G401.6 (cell line): ENCODE measurements around the gene RANGAP1.
"Not testable (repeated sequence)": the region's sequence is repeated elsewhere in the genome, so short reads cannot be mapped to it uniquely, and the experiment has no call there.

Experiments used
- FAIRE-seq: peaks from 2 replicates; lab custom pipeline; 2012; peaks lifted over from hg19 to GRCh38; lab: Jason Lieb, UNC

RANGAP1 gene

DNA sequence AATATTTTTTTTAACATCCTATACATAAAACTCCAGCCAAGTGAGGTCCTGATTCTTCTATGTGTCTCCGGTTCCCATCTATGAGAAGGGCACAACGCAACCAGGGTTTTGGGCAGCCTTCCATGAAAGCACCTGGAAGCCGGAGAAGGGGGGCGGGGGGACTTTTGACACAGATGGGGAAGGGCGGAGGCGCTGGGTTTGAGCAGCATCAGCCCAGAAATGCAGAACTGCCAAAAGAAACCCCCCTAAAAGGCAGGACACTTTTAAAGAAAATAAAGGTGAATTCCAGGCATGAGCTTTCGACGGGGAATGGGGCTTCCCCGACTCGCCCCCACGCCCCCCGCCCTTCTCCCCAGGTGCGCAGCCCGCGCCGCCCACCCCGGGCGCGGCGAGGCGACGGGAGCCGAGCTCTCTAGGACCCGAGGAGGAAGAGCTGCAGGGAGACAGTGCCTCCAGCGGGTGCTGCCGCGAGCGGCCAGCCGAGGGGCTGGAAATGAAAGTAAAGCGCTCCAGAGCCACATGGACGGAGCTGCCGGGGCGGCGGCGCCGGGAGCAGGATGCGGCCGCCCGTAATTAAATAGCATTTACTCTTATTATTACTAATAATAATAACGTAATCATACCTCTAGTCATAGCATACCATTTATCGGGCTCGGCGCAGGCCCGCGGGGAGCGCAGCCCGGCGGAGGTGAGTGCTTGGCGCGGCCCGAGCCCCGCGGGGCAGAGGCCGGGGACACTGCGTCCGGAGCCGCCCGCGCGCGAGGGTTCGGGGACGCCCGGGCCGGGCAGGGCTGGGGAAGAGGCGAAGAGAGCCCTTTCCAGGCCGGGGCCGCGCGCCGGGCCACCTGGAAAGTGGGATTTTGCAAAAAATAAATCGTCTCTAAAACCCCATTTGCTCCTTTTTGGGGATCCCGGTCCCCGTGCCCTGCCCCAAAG, 15.4 kb upstream of the RANGAP1 start, which contains the start of gene ZC3H7B:
Gene ZC3H7B (plus strand): TSS at position 441 of the 936 bp plus-strand sequence. CDS start 19,136 bp downstream, outside the sequence.
- FAIRE-seq: no peak

DNA sequence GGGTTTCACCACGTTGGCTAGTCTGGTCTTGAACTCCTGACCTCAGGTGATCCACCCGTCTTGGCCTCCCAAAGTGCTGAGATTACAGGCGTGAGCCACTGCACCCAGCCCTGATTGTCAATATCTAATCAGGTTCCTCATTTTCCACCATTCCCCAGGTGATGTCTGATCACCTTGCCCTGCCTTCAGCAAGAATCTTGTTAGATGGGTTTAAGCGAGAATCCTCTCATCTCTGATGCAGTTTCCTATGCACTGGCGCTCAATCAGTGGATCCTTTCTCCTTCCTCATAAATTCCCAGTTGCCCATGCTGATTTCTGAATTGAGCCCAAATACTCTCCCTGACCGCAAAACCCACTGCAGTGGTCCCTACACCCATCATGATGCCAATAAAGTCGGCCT, 14.7 kb upstream of the RANGAP1 start:
- no peak for FAIRE-seq

DNA sequence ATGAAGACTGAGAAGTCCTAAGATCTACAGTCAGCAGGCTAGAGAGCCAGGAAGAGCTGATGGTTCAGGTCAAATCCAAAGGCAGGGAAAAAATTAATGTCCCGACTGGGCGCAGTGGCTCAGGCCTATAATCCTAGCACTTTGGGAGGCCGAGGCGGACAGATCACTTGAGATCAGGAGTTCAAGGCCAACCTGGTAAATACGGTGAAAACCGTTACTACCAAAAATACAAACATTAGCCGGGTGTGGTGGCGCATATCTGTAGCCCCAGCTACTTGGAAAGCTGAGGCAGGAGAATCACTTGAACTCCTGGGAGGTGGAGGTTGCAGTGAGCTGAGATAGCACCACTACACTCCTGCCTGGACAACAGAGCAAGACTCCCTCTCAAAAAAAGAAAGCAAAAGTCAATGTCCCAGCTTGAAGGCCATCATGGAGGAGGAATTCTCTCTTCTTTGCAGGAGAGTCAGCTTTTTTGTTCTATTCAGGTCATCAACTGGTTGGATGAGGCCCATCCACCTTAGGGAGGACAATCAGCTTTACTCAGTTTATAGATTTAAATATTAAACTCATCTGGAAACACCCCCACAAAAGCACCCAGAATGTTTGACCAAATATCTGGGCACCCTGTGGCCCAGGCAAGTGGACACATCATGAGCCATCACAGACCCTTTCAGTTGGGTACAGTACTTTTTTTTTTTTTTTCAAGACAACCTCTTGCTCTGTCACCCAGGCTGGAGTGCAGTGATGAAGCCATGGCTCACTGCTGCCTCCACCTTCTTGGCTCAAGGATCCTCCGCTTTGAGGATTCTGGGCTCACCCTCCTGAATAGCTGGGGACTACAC, 11.1 kb upstream of the RANGAP1 start:
- no peak for FAIRE-seq

DNA sequence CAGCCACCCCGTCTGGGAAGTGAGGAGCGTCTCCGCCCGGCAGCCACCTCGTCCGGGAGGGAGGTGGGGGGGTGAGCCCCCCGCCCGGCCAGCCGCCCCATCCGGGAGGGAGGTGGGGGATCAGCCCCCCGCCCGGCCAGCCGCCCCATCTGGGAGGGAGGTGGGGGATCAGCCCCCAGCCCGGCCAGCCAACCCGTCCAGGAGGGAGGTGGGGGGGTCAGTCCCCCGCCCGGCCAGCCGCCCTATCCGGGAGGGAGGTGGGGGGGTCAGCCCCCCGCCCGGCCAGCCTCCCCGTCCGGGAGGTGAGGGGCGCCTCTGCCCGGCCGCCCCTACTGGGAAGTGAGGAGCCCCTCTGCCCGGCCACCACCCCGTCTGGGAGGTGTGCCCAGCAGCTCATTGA, 8.8 kb upstream of the RANGAP1 start:
- not testable (repeated sequence) for FAIRE-seq

DNA sequence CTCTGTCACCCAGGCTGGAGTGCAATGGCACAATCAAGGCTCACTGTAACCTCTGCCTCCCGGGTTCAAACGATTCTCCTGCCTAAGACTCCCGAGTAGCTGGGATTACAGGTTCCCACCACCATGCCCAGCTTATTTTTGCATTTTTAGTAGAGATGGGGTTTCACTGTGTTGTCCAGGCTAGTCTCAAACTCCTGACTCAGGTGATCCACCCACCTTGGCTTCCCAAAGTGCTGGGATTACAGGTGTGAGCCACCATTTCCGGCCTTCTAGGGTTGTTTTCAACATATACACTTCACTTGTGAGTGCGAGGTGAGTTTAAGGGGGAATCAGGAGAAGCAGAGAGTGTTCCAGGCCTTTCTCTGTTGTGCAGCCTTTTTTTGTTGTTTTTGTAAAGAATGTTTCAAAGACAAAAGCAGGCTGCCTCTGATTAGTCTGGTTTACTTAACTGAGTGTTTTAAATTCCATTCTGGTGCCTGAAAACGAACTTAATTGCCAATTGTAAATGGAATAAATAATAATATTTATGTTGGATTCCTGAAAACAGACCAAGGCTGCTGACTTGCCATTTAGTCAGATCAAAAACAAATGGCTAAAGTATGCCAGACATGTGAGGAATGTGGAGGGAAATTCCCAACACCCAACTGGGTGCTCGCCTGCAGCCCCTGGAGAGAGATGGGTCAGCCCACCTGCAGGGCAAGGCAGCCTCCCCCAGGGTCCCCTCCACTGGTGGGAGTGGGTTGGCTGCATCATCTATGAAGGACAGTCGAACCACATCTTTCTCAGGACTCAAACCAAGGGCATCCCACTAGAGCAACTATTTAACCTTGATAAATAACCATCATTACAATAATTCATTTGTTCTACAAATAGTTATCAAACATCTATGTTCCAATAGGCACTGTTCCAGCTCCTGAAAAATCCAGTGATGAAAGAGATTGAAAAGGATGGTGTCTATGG, 4.6 kb upstream of the RANGAP1 start:
- peak; percentile 98 for FAIRE-seq

DNA sequence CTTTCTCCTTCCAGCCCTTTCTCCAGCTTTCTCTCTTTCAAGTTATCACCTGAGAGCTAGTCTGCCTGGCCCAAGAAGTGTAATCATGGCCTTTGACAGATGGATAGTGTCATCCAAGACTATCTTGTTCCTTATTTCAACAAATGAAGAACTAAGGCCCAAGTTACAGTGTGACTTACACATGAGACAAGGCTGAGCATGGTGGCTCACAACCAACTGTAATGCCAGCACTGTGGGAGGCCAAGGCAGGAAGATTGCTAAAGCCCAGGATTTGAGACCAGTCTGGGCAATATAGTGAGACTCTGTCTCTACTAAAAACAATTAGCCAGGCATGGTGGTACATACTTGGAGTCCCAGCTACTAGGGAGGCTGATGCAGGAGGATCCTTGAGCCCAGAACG, 3.7 kb upstream of the RANGAP1 start:
- no peak for FAIRE-seq

DNA sequence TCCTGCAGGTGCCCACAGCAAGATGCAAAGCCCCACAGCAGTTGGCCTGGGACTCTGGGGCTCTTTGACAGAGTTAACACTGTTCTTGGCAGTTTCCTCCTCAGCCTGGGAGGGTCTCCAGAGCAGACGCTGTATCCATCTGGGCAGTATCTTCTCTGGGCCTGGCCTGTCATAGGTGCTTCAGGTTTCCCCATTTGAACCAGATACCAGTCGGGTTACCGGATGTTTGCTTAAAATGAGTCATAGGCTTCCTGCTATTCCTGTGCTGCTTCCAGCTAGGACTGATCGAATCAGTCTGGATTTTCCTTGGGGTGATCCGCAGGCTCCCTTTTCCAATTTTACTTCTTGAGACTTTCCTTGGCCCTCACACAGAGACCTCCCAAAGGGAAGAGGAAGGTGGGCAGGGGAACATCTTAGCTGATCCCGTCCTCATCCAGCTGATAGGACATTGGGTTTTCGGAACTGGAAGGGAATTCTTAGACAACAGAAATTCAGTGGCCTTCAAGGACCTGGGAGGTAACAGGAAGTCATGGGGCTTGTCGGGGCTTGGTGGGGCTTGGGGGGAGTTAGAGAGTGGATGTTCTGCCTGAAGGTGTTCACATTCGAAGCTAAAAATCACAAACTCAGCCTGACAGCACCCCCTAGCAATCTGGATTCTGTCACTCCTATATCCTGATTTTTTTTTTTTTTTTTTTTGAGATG, 2.4 kb upstream of the RANGAP1 start:
- FAIRE-seq: peak; percentile 50

DNA sequence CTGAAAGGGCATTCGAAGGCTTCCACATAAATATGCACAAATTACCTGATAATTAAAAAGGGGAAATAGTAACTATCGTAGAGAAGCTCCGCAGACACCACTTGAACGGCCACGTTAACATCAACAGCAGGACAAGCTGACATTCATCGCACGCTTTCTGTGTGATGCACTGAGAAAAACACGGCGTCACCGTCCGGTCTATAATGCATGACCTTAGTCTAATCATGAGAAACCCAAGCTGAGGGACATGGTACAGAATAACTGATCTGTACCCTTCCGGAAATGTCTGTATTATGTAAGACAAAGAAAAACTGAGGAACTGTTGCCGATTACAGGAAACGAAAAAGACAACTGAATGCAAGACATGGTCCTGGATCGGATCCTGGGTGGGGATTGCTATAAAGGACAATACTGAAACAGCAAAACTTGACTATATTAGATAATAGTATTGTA, 678 bp upstream of the RANGAP1 start:
- peak; percentile 21 for FAIRE-seq

DNA sequence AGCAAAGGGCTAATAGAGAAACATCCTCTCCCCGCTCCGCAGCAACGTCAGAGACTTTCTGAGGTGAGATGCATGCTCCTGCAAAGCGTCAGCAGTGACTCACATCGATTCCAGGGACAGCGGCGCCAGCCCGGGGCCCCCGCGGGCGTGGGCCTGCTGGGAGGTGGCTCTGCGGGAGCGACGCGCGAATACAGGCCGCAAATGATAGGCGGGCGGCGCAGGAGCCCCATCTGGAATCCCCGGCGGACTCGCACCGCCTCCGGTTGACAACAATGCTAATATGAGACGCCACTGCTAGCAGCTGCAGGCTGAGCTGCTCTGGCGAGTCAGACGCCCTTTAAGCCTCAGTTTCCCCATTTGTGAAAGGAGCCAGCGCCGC, 557 bp downstream of the RANGAP1 start:
- no peak for FAIRE-seq

DNA sequence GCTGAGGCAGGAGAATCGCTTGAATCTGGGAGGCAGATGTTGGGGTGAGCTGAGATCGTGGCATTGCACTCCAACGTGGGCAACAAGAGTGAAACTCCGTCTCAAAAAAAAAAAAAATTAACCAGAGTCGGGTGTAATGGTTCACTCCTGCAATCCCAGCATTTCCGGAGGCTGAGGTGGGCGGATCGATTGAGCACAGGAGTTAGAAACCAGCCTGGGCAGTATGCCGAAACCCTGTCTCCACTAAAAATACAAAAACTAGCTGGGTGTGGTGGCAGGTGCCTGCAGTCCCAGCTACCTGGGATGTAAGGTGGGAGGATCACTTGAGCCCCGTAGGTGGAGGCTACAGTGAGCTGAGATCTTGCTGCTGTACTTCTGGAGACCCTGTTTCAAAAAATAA, 1.5 kb downstream of the RANGAP1 start:
- FAIRE-seq: no peak

DNA sequence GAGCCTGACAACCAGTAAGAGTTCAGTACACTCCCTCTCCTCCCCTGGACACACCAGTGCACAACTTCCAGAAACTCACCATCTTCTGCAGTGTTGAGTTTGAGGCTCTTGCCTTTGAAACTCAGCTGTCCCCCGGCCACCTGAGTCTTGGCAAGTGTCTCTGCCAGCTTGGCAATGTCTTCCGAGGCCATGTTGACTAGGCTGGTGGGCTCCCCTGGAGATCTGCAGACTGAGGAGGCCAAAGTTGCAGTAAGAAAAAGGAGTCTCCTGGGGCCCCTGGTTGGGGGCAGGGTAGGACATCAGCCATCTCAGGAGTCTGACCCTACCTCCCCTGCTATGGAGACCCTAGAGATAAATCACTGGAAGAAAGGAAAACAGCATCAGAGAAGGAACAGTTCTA, 5.1 kb downstream of the RANGAP1 start:
- FAIRE-seq: no peak

DNA sequence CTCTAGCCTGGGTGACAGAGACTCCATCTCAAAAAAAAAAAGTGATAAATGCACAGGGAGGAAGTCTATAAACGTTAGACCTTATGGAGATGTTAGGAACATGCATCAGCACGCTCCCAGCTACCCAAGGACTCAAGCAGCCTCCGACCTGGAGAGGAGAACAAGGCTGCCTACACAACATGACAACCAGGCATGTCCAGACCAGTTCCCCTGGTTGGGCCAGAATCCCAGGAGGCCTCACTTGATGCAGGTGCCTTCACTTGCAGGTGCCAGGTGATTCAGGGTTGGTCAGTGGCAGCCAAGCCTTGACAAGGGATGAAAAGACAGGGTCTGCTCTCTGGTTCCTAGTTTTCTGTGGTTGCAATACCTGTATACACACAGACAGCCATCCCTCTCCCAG, 5.9 kb downstream of the RANGAP1 start:
- no peak for FAIRE-seq

DNA sequence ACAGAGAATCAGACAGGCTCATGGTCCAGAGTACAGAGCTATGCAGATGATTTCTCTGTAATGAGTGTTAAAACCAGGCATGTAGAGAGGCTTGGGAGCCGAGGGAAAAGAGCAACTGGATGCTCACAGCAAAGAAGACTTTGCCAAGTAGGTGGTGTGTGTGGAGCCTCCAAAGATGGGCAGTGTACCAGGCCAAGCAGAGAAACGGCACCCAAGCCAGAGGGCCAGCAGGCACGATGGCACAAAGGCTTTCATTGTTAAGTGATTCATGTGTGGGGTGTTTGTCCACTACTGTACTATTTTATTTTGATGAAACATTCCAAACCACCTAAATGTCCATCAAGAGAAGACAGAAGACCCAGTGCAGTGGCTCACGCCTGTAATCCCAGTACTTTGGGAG, 11.1 kb downstream of the RANGAP1 start:
- no peak for FAIRE-seq

DNA sequence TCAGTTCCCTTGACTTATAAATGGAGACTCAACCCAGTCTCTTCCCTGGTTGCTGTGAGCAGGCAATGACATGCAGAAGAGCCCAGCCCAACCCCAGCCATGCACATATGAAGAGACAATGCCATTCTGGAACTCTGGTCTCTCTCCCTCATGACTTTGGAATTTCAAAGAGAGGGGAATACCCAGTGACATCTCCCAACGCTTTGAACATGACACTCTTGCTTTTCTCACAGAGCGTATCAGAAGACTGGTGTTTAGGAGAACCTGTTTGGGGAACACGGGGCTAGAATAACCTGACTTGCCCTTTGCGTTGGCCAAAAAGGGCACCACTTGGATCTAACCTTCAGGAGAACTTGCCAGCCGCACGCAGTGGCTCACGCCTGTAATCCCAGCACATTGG, 12.9 kb downstream of the RANGAP1 start:
- FAIRE-seq: no peak

DNA sequence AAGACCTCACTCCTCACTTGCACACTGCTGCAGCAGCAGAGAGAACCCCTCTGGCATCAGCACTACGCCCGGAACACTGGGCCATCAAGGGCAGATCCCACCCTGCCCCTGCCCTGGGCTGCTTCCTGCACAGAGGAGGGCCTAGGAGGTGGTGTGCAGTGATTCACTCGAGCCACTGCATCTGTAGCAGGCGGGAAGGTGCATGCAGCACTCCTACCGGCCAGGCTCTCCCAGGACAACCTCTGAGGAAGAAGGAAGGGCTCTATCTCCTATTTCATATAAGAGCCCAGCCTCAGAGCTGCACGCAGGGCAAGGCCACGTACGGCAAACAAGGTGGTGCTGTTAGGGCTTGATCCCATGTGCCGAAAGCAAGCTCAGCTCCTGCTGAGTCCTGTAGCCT, 14.2 kb downstream of the RANGAP1 start:
- no peak for FAIRE-seq

DNA sequence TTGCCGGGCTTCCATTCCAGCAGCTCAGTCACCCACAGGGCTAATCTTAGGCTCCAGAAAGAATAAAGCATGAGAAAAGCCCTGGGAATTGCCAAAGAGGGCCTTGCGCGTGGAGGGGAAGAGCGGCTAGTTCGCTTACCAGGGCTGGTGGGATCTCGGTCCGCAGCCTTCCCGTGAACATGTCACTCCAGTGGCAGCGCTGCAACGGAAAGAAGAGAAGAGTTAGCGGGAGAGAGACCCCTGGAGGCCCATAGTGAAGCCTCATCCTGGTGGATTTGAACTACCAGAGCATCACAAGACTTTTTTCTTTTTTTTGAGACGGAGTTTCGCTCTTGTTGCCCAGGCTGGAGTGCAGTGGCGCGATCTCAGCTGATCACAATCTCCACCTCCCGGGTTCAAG, 18.0 kb downstream of the RANGAP1 start:
- no peak for FAIRE-seq

DNA sequence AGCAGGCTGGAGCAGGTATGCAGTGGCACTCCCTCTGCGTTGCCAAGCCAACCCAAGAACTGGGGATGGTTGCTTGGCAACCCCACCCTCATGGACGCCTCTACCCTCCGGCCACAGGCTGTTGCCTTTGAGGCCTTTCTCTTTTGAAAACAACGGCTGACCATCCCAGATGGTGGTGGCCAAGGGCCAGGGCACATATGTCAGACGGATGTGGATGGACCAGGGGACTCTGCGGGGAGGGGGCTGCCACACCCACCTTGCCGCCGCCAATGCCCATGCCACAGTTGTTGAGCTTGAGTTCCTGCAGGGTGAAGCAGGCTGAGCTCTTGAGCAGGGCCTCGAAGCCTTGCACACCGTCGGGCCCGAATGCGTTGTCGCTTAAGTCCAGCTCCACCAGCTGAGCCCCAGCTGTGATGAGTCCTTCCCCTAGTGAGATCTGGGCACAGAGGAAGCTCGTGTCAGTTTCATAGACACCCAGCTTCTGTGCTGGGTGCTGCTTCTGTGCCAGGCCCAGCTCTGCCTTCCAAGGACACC, 21.5 kb downstream of the RANGAP1 start:
- FAIRE-seq: no peak

DNA sequence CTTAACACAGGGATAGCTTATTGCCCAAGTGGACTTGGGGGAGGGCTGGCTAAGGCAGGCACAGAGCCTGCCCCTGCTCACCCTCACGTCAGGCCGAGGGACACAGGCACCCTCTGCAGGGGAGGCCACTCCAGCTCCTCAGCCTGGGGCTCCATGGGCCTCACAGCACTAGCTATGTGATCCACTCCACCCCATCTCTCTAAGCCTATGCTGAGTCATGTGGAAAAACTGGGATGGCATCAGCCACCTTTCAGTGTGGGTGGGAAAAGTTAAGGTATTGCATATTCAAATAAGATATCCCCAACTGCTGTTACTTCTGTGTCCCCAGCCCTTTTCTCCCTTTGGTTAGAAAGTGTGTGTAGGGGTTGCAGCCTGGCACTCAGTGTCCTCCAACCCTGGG, 22.3 kb downstream of the RANGAP1 start:
- no peak for FAIRE-seq

DNA sequence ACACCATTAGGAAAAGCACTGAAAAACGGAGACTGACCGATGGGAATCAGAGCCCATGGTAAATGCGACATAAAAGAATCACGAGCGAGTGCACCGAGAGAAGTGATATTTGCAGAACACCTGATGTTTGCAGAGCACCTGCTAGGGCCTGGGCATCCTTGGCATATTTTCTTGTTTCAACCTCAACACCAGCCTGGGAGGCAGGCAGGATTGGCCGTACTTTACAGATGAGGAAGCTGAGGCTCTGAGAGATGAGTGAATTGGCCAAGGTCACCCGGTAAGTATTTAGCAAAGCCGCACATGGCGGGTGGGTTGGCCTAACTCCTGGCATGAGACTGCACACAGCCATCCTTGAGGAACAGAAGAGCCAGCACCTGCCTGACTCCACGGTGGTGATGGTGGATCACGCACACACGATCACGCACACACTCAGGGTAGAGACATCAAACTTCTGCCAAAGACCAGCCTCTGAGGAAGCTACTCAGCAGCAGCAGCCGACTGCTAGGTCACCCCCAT, 23.7 kb downstream of the RANGAP1 start:
- no peak for FAIRE-seq

DNA sequence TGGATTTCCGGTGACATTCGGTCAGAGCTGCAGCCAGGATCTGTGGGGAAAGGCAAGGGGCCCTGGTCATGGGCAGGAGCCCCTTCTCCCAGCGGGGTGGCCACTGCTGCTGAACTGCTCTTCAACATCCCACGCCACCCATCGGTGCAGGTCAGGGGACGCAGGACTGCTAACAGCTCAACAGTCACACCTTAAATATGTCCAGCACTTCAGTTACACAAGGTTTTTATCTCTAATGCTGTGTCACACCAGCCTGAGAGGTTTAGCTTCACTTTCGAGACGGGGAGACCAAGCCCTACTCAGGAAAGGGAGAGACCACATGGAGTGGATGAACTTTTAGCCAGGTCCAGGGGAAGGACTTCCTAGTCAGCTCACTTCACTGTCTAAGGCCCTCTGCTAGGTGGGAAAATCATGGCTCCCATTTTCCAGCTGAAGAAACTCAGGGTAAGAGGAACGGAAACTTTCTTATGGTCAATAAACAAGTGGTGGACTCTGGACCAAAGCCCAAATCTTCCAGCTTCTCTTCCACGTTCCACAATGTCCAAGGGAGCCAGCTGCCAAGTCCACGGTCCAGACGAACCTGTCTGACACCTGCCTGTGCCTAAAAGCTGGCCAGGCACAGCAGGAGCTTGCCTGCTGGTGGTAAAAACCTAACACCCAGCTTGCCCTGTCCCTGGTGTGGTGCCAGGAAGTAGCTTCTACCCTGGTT, 24.3 kb downstream of the RANGAP1 start:
- FAIRE-seq: no peak
